Lung (tissue), 12 donors: ENCODE results near the gene CHMP6. TPM values are rescaled to one million over a fixed set of nuclear protein-coding genes. Genes with fewer than 3 reads are reported as not detected.

Source experiments
- ATAC-seq: fragments of 200-7000 bp; cut with Tn5 transposase; one replicate; pipeline ENCODE4 v1.9.1; 2020; ENCODE audit warnings: moderate number of reproducible peaks; ENCODE audit not compliant: insufficient read depth, low FRiP score
- DNase-seq, 3 donors: peaks; one replicate each; pipeline ENCODE4 v3.0.0-alpha.2; 2013 to 2017
- H3K27ac ChIP-seq, 2 donors: one replicate each; pipeline ENCODE4 v1.5.1; 2013; ENCODE audit warnings: mild to moderate bottlenecking in 2 of 2, moderate library complexity in 2 of 2, control low read depth in 1 of 2, inconsistent platforms in 1 of 2, low read depth in 1 of 2, low read length in 1 of 2
- H3K27me3 ChIP-seq, 3 donors: one replicate each; pipeline ENCODE4 v1.5.1; 2013; ENCODE audit warnings: low read length in 2 of 3; ENCODE audit not compliant: control insufficient read depth in 3 of 3, insufficient read depth in 3 of 3
- H3K36me3 ChIP-seq, 4 donors: one replicate each; pipeline ENCODE4 v1.5.1; 2013; ENCODE audit warnings: low read length in 4 of 4, mild to moderate bottlenecking in 1 of 4, moderate library complexity in 1 of 4; ENCODE audit not compliant: control insufficient read depth in 4 of 4, insufficient read depth in 4 of 4
- H3K4me1 ChIP-seq, 5 donors: one replicate each; pipeline ENCODE4 v1.5.1; 2013; ENCODE audit warnings: low read length in 5 of 5, mild to moderate bottlenecking in 2 of 5, moderate library complexity in 1 of 5; ENCODE audit not compliant: control insufficient read depth in 5 of 5, insufficient read depth in 5 of 5
- H3K4me3 ChIP-seq: one replicate; pipeline ENCODE4 v1.5.1; 2013; ENCODE audit warnings: mild to moderate bottlenecking, control low read depth, moderate library complexity
- H3K9ac ChIP-seq, 2 donors: one replicate each; pipeline ENCODE4 v1.5.1; 2013; ENCODE audit warnings: low read length in 2 of 2, control low read depth in 1 of 2; ENCODE audit not compliant: insufficient read depth in 1 of 2
- H3K9me3 ChIP-seq, 4 donors: one replicate each; pipeline ENCODE4 v1.5.1; 2013; ENCODE audit warnings: low read length in 3 of 4, mild to moderate bottlenecking in 1 of 4, moderate library complexity in 1 of 4; ENCODE audit not compliant: control insufficient read depth in 4 of 4, insufficient read depth in 3 of 4
- CTCF ChIP-seq: IDR thresholded peaks from 2 replicates; pipeline ENCODE4 v1.5.1; 2012; ENCODE audit warnings: mild to moderate bottlenecking; ENCODE audit errors: control extremely low read depth, extremely low read depth
- WGBS, 2 donors: extraction: QIAGEN DNeasy Blood & Tissue Kit; methylation state at CpG; one replicate each; pipeline ENCODE4 v1.1.7; 2013; 5-methylcytosine and 5-hydroxymethylcytosine counted together
- polyA plus RNA-seq, 2 donors: library from polyadenylated mRNA; stranded (reverse); fragments of 200-250 nt; gene quantifications; one replicate each; pipeline ENCODE4 v1.2.1, GENCODE V29; 2013
- total RNA-seq, 2 donors: library from RNA; depleted of rRNA in 1 of 2; stranded (reverse); fragments of >200 nt in 1 of 2; gene quantifications; one replicate each; pipeline ENCODE4 v1.2.1, GENCODE V29; 2014 to 2021
- donor health status: control.
- donor health status: control.
- donor health status: Bipolar disorder and iron deficiency.
- donor health status: healthy.
- donor health status: DM: yes; HTN: yes; CAD: no.

CHMP6 gene
- total and polyA plus RNA-seq, 4 donors = 18.2 to 36.3 (median 32.2) TPM

GRCh38 chr17:80947200-80947940 lies 44.3 kb upstream of the CHMP6 start:
- TF ChIP-seq CTCF = no peak
- Histone ChIP-seq H3K4me1 (peaks cover 0 to 41% (median 17%) of the 10 kb centered on the region in 5 donors), H3K27me3 (no peaks in the 10 kb centered on the region), H3K9me3 (no peaks in the 10 kb centered on the region), H3K36me3 (peaks cover 2 to 40% (median 15%) of the 10 kb centered on the region in 4 donors), H3K4me3 (no peak overlapping the region), H3K9ac (no peak overlapping the region), H3K27ac (no peak overlapping the region)
- 93 to 95% methylated on average over 21 of the region's 21 CpGs for WGBS, 2 donors
- ATAC-seq = no peak
- no peak for DNase-seq

GRCh38 chr17:80948019-80948975 lies 43.3 kb upstream of the CHMP6 start:
- DNase-seq = peak; percentile 93 to 95 (median 93)
- no peak for TF ChIP-seq CTCF

GRCh38 chr17:80948976-80949450 lies 42.6 kb upstream of the CHMP6 start:
- Histone ChIP-seq H3K4me3 (no peak overlapping the region), H3K9me3 (no peaks in the 10 kb centered on the region), H3K4me1 (peaks cover 0 to 25% (median 7%) of the 10 kb centered on the region in 5 donors), H3K27me3 (no peaks in the 10 kb centered on the region), H3K27ac (no peak overlapping the region), H3K36me3 (peaks cover 2 to 40% (median 18%) of the 10 kb centered on the region in 4 donors), H3K9ac (no peak overlapping the region)
- DNase-seq (no peak), ATAC-seq (no peak)
- TF ChIP-seq CTCF = no peak
- 89% methylated on average over 16 of the region's 16 CpGs for WGBS, 2 donors

More at GRCh38 chr17:80948019-80948975, 43.3 kb upstream of the CHMP6 start:
- Histone ChIP-seq H3K9me3 (no peaks in the 10 kb centered on the region), H3K9ac (no peak overlapping the region), H3K27ac (no peak overlapping the region), H3K4me1 (peaks cover 0 to 31% (median 9%) of the 10 kb centered on the region in 5 donors), H3K4me3 (no peak overlapping the region), H3K36me3 (peaks cover 2 to 40% (median 17%) of the 10 kb centered on the region in 4 donors), H3K27me3 (no peaks in the 10 kb centered on the region)
- no peak for ATAC-seq
- WGBS, 2 donors = 86 to 91% methylated on average over 48 of the region's 48 CpGs
